Nephron (organoid): ENCODE results near the gene CCBE1.

Experiments used
- H3K27ac Mint-ChIP-seq, 3 experiments: 2 replicates each; pipeline ENCODE4 v1.8.0; 2020; ENCODE audit warnings: mixed read lengths in 3 of 3, mild to moderate bottlenecking in 2 of 3, moderate library complexity in 1 of 3
- H3K27me3 Mint-ChIP-seq: 2 replicates; pipeline ENCODE4 v1.8.0; 2021; ENCODE audit warnings: low read depth, mild to moderate bottlenecking, moderate library complexity, mixed read lengths
- H3K36me3 Mint-ChIP-seq: 2 replicates; pipeline ENCODE4 v1.8.0; 2020; ENCODE audit warnings: low read depth, mixed read lengths
- H3K4me1 Mint-ChIP-seq: 2 replicates; pipeline ENCODE4 v1.8.0; 2020; ENCODE audit warnings: mixed read lengths
- H3K4me3 Mint-ChIP-seq, 3 experiments: 2 replicates each; pipeline ENCODE4 v1.8.0; 2020; ENCODE audit warnings: mild to moderate bottlenecking in 3 of 3, mixed read lengths in 3 of 3, moderate library complexity in 2 of 3
- H3K9me3 Mint-ChIP-seq: 2 replicates; pipeline ENCODE4 v1.8.0; 2020; ENCODE audit warnings: mixed read lengths
- TF ChIP-seq, protein P1 (sequence below), 3 experiments: fragments of 200-600 bp; sonication (generic); IDR thresholded peaks; one replicate each; pipeline ENCODE4 v1.5.0; 2021; ENCODE audit warnings: antibody characterized with exemption in 3 of 3; ENCODE audit not compliant: unreplicated experiment in 3 of 3

Gene CCBE1

DNA sequence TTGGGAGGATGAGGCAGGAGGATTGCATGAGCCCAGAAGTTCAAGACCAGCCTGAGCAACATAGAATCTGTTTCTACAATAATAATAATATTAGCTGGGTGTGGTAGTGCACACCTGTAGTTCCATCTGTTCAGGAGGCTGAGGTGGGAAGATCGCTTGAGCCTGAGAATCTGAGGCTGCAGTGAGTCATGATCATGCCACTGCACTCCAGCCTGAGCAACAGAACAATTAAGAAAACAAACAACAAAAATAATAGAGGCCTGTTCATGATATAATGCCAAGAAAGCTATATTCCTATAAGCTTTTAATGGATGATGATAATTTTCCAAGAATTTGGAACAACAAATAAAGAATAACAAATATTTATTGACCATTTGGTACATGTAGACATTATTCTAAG is 6.9 kb upstream of the CCBE1 start:
- TF ChIP-seq, protein P1, sequence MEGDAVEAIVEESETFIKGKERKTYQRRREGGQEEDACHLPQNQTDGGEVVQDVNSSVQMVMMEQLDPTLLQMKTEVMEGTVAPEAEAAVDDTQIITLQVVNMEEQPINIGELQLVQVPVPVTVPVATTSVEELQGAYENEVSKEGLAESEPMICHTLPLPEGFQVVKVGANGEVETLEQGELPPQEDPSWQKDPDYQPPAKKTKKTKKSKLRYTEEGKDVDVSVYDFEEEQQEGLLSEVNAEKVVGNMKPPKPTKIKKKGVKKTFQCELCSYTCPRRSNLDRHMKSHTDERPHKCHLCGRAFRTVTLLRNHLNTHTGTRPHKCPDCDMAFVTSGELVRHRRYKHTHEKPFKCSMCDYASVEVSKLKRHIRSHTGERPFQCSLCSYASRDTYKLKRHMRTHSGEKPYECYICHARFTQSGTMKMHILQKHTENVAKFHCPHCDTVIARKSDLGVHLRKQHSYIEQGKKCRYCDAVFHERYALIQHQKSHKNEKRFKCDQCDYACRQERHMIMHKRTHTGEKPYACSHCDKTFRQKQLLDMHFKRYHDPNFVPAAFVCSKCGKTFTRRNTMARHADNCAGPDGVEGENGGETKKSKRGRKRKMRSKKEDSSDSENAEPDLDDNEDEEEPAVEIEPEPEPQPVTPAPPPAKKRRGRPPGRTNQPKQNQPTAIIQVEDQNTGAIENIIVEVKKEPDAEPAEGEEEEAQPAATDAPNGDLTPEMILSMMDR (IDR thresholded peaks at IDR 0.05; ENCODE audit: unreplicated experiment in 3 of 3), result no peak
- H3K36me3 Mint-ChIP-seq, result no peaks in the 10 kb centered on the region
- H3K4me1 Mint-ChIP-seq, result peaks cover 28% of the 10 kb centered on the region
- no peak overlapping the region for H3K27ac Mint-ChIP-seq
- H3K27me3 Mint-ChIP-seq, result peaks cover 21% of the 10 kb centered on the region
- no peaks in the 10 kb centered on the region for H3K9me3 Mint-ChIP-seq
- H3K4me3 Mint-ChIP-seq, result no peak overlapping the region

DNA sequence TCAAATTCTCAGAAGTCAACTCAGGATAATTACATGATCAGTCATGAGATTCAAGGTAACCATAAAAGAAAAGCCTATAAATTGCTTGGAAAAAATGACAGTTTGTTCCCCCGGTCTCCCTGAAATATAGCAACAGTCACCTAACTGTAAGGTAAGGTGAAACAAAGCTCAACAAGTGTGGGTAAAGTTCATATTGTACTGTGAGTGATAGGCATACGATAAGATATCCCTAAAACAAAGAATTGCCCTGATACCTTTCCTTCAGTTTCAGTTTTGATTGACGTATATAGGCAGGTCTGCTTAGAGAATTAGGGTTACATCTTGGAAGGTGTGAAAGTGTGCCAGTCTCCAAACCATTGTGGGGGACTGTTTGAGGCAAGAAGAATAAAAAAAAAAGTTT is 4.0 kb upstream of the CCBE1 start:
- no peak overlapping the region for H3K4me3 Mint-ChIP-seq
- peaks cover 38% of the 10 kb centered on the region for H3K4me1 Mint-ChIP-seq
- peak overlapping the region in 1 of 3 experiments; percentile 46 for H3K27ac Mint-ChIP-seq
- TF ChIP-seq, protein P1 (IDR thresholded peaks at IDR 0.05; ENCODE audit: unreplicated experiment in 3 of 3), result no peak
- peaks cover 29% of the 10 kb centered on the region for H3K27me3 Mint-ChIP-seq
- no peaks in the 10 kb centered on the region for H3K9me3 Mint-ChIP-seq
- no peaks in the 10 kb centered on the region for H3K36me3 Mint-ChIP-seq

DNA sequence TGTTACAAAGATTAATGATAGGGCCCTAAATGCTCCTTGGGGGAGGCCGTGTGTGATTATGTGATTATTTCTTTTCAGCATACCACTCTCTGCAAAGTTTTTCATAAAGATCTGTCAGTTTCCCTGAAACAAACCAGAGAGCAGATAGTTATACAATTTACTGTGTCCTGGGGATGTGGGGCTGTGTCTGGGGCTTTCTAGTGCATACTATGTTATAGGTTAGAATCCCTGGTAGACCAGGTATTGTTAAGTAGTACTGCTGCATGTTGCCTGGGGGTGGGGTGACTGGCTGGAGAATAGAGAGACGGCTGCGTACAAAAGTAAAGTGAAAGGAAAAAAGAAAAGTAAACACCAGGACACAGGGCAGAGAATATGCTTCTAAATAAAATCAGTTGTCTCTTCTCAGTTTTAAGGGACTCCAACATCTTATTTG is 3.3 kb upstream of the CCBE1 start:
- H3K36me3 Mint-ChIP-seq, result no peaks in the 10 kb centered on the region
- peaks cover 36% of the 10 kb centered on the region for H3K27me3 Mint-ChIP-seq
- H3K27ac Mint-ChIP-seq, result peak overlapping the region; percentile 46 to 71 (median 53)
- H3K4me1 Mint-ChIP-seq, result peaks cover 40% of the 10 kb centered on the region
- H3K9me3 Mint-ChIP-seq, result no peaks in the 10 kb centered on the region
- H3K4me3 Mint-ChIP-seq, result peak overlapping the region; percentile 15 to 48 (median 35)
- TF ChIP-seq, protein P1 (IDR thresholded peaks at IDR 0.05; ENCODE audit: unreplicated experiment in 3 of 3), result no peak

- H3K4me3 Mint-ChIP-seq, result peak overlapping the region; percentile 7 to 57 (median 37)
These were observed 2.7 kb upstream of the CCBE1 start for GRCh38 chr18:59699750-59700534.

GRCh38 chr18:59699061-59699460 is 1.8 kb upstream of the CCBE1 start:
- H3K27me3 Mint-ChIP-seq, result peaks cover 50% of the 10 kb centered on the region

More at GRCh38 chr18:59699750-59700534, 2.7 kb upstream of the CCBE1 start:
- Mint-ChIP-seq H3K27ac (peak overlapping the region; percentile 46 to 71 (median 53)), H3K27me3 (peaks cover 42% of the 10 kb centered on the region), H3K9me3 (no peaks in the 10 kb centered on the region), H3K4me1 (peaks cover 41% of the 10 kb centered on the region), H3K36me3 (no peaks in the 10 kb centered on the region)
- TF ChIP-seq, protein P1 (IDR thresholded peaks at IDR 0.05; ENCODE audit: unreplicated experiment in 3 of 3), result no peak

More at GRCh38 chr18:59699061-59699460, 1.8 kb upstream of the CCBE1 start:
- H3K36me3 Mint-ChIP-seq, result no peaks in the 10 kb centered on the region
- H3K4me3 Mint-ChIP-seq, result peak overlapping the region; percentile 24 to 66 (median 57)
- no peaks in the 10 kb centered on the region for H3K9me3 Mint-ChIP-seq
- peaks cover 49% of the 10 kb centered on the region for H3K4me1 Mint-ChIP-seq
- H3K27ac Mint-ChIP-seq, result peak overlapping the region in 2 of 3 experiments; percentile 17 to 46
- TF ChIP-seq, protein P1 (IDR thresholded peaks at IDR 0.05; ENCODE audit: unreplicated experiment in 3 of 3), result no peak
